ENCODE measurements around the gene TK2.

The TK2 gene

DNA sequence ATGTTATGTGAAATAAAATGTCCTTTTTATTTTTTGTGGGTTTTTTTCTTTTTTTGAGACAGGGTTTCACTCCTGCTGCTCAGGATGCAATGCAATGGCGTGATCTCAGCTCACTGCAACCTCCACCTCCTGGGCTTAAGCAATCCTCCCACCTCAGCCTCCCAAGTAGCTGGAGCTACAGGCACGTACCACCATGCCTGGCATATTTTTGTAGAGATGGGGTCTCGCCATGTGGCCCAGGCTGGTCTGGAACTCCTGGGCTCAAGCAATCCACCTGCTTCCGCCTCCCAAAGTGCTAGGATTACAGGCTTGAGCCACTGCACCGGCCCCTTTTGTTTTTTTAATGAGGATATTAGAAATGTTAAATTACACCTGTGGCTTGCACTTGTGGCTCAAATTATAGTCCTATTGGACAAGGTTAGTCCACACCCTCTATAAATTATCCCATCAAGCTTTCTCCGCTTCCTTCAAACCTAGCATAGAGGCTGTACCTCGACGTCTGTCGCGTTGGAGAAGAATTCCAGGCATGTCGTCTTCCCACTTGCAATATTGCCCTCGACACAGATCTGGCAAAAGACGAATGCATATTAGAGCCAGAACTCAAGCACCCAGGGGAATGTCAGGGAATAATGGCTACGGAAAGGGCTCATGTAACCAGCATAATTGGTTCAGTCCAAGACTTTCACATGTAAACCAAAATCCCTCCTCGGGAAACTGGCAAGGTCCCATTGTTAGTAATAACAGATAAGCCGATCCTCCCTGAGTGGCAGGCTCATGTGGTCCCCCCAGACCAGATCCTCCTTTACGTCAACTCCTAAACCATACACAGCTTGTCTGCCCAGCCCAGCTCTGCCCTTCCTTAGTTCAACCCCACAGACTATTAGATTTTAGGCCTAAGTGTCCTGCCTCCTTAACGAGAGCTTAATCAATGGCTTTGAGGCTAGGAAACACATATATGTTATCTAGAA lies 8.2 kb downstream of the TK2 start:
- TF ChIP-seq, protein P1, sequence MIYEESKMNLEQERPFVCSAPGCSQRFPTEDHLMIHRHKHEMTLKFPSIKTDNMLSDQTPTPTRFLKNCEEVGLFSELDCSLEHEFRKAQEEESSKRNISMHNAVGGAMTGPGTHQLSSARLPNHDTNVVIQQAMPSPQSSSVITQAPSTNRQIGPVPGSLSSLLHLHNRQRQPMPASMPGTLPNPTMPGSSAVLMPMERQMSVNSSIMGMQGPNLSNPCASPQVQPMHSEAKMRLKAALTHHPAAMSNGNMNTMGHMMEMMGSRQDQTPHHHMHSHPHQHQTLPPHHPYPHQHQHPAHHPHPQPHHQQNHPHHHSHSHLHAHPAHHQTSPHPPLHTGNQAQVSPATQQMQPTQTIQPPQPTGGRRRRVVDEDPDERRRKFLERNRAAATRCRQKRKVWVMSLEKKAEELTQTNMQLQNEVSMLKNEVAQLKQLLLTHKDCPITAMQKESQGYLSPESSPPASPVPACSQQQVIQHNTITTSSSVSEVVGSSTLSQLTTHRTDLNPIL (CRISPR knock-in tag; IDR thresholded peaks at IDR 0.05; ENCODE audit: low read depth), result no peak
- TF ChIP-seq RARB (CRISPR knock-in tag; IDR thresholded peaks at IDR 0.05), result no peak
- no peak for TF ChIP-seq ZNF8 (CRISPR knock-in tag; IDR thresholded peaks at IDR 0.05)
- TF ChIP-seq ZFP3 (CRISPR knock-in tag; IDR thresholded peaks at IDR 0.05), result no peak
- TF ChIP-seq CSDC2 (CRISPR knock-in tag; IDR thresholded peaks at IDR 0.05), result no peak
- TF ChIP-seq ZFP30 (CRISPR knock-in tag; IDR thresholded peaks at IDR 0.05), result no peak
- TF ChIP-seq OSR1 (CRISPR knock-in tag; IDR thresholded peaks at IDR 0.05), result no peak
- no peak for TF ChIP-seq ARNTL (CRISPR knock-in tag; IDR thresholded peaks at IDR 0.05; ENCODE audit: borderline replicate concordance, low read depth)
- no peak for TF ChIP-seq GLIS3 (CRISPR knock-in tag; IDR thresholded peaks at IDR 0.05)
- TF ChIP-seq, protein P2, sequence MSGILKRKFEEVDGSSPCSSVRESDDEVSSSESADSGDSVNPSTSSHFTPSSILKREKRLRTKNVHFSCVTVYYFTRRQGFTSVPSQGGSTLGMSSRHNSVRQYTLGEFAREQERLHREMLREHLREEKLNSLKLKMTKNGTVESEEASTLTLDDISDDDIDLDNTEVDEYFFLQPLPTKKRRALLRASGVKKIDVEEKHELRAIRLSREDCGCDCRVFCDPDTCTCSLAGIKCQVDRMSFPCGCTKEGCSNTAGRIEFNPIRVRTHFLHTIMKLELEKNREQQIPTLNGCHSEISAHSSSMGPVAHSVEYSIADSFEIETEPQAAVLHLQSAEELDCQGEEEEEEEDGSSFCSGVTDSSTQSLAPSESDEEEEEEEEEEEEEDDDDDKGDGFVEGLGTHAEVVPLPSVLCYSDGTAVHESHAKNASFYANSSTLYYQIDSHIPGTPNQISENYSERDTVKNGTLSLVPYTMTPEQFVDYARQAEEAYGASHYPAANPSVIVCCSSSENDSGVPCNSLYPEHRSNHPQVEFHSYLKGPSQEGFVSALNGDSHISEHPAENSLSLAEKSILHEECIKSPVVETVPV (CRISPR knock-in tag; IDR thresholded peaks at IDR 0.05), result no peak
- TF ChIP-seq TCF4 (CRISPR knock-in tag; IDR thresholded peaks at IDR 0.05; ENCODE audit: borderline replicate concordance), result no peak
- ATAC-seq, result no peak

DNA sequence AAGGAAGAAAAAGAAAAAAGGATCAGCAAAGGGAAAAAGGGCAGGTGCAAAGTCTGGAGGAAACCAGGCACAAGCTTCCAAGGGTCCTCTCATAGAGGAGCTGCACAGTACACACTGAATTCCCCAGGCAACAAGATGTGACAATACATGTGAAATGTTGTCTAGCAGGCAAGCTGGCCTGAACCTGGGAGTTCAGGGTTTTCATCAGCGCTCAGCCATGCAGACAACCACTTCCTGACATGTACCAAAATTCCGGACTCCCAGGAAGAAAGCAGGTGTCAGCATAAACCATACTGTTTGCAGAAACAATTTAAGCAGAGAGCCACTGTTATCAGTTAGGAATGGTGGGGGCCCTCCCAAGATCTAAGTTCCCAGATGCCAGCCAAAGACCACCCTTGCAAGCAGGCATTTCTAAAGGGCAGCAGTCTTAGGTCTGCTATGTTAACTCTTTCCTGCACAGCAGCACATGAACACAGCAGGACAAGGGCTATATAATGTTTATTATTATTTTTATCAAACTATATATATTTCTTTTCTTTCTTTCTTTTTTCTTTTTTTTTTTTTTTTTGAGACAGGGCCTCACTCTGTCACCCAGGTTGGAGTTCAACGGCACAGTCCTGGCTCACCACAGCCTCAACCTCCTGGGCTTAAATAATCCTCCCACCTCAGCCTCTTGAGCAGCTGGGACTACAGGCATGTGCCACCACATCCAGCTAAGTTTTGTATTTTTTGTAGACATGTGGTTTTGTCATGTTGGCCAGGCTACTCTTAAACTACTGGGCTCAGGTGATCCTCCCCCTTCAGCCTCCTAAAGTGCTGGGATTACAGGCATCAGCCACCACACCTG lies 10.1 kb downstream of the TK2 start:
- no peak for ATAC-seq
- TF ChIP-seq ESRRG (CRISPR knock-in tag; IDR thresholded peaks at IDR 0.05) (no peak), PPARA (CRISPR knock-in tag; IDR thresholded peaks at IDR 0.05; ENCODE audit: borderline replicate concordance) (no peak), ZNF565 (CRISPR knock-in tag; conservative IDR thresholded peaks at IDR 0.05; ENCODE audit: low read depth) (no peak), ZFP30 (CRISPR knock-in tag; IDR thresholded peaks at IDR 0.05) (no peak), ARNTL (CRISPR knock-in tag; IDR thresholded peaks at IDR 0.05; ENCODE audit: borderline replicate concordance, low read depth) (no peak), OSR1 (CRISPR knock-in tag; IDR thresholded peaks at IDR 0.05) (no peak), BACH2 (CRISPR knock-in tag; IDR thresholded peaks at IDR 0.05; ENCODE audit: borderline replicate concordance) (no peak), ISL1 (CRISPR knock-in tag; IDR thresholded peaks at IDR 0.05) (no peak)
- TF ChIP-seq, protein P3, sequence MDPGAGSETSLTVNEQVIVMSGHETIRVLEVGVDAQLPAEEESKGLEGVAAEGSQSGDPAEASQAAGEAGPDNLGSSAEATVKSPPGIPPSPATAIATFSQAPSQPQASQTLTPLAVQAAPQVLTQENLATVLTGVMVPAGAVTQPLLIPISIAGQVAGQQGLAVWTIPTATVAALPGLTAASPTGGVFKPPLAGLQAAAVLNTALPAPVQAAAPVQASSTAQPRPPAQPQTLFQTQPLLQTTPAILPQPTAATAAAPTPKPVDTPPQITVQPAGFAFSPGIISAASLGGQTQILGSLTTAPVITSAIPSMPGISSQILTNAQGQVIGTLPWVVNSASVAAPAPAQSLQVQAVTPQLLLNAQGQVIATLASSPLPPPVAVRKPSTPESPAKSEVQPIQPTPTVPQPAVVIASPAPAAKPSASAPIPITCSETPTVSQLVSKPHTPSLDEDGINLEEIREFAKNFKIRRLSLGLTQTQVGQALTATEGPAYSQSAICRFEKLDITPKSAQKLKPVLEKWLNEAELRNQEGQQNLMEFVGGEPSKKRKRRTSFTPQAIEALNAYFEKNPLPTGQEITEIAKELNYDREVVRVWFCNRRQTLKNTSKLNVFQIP (CRISPR knock-in tag; IDR thresholded peaks at IDR 0.05; ENCODE audit: borderline replicate concordance, low read depth), result no peak
- TF ChIP-seq, protein P4, sequence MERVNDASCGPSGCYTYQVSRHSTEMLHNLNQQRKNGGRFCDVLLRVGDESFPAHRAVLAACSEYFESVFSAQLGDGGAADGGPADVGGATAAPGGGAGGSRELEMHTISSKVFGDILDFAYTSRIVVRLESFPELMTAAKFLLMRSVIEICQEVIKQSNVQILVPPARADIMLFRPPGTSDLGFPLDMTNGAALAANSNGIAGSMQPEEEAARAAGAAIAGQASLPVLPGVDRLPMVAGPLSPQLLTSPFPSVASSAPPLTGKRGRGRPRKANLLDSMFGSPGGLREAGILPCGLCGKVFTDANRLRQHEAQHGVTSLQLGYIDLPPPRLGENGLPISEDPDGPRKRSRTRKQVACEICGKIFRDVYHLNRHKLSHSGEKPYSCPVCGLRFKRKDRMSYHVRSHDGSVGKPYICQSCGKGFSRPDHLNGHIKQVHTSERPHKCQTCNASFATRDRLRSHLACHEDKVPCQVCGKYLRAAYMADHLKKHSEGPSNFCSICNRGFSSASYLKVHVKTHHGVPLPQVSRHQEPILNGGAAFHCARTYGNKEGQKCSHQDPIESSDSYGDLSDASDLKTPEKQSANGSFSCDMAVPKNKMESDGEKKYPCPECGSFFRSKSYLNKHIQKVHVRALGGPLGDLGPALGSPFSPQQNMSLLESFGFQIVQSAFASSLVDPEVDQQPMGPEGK (CRISPR knock-in tag; IDR thresholded peaks at IDR 0.05; ENCODE audit: borderline replicate concordance), result no peak
- TF ChIP-seq, protein P2 (CRISPR knock-in tag; IDR thresholded peaks at IDR 0.05), result no peak
- TF ChIP-seq, protein P5, sequence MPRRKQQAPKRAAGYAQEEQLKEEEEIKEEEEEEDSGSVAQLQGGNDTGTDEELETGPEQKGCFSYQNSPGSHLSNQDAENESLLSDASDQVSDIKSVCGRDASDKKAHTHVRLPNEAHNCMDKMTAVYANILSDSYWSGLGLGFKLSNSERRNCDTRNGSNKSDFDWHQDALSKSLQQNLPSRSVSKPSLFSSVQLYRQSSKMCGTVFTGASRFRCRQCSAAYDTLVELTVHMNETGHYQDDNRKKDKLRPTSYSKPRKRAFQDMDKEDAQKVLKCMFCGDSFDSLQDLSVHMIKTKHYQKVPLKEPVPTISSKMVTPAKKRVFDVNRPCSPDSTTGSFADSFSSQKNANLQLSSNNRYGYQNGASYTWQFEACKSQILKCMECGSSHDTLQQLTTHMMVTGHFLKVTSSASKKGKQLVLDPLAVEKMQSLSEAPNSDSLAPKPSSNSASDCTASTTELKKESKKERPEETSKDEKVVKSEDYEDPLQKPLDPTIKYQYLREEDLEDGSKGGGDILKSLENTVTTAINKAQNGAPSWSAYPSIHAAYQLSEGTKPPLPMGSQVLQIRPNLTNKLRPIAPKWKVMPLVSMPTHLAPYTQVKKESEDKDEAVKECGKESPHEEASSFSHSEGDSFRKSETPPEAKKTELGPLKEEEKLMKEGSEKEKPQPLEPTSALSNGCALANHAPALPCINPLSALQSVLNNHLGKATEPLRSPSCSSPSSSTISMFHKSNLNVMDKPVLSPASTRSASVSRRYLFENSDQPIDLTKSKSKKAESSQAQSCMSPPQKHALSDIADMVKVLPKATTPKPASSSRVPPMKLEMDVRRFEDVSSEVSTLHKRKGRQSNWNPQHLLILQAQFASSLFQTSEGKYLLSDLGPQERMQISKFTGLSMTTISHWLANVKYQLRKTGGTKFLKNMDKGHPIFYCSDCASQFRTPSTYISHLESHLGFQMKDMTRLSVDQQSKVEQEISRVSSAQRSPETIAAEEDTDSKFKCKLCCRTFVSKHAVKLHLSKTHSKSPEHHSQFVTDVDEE (CRISPR knock-in tag; IDR thresholded peaks at IDR 0.05), result no peak

All from SK-N-SH treated with all-trans-retinoic acid at 6 μM for 48 hours (cell line).